ENCODE results near the gene RCN2.

RCN2 gene

GRCh38 chr15:76967067-76967466 lies 35.5 kb downstream of the RCN2 start:
- Histone ChIP-seq H3K27ac (replicated peaks; ENCODE audit: low read length) (no peak overlapping the region), H2AFZ (ENCODE audit: low read length) (no peak overlapping the region), H3K27me3 (ENCODE audit: control insufficient read depth in 3 of 3, insufficient read depth in 3 of 3, low read depth in 1 of 3, low read length in 3 of 3) (peaks cover 0 to 36% (median 0%) of the 10 kb centered on the region in 3 experiments), H3K4ac (ENCODE audit: low read length) (no peak overlapping the region), H3K9me3 (replicated peaks in 1 of 2; ENCODE audit: control insufficient read depth in 2 of 2, insufficient read depth in 1 of 2, low read depth in 1 of 2, low read length in 2 of 2) (peaks cover 0 to 2% of the 10 kb centered on the region in 2 donors), H2BK15ac (ENCODE audit: low read length) (no peak overlapping the region), H3K36me3 (replicated peaks in 1 of 2; ENCODE audit: control insufficient read depth in 2 of 2, insufficient read depth in 2 of 2, low read length in 2 of 2) (no peaks in the 10 kb centered on the region), H4K91ac (ENCODE audit: low read depth, low read length, poor library complexity) (no peak overlapping the region), H3K4me3 (ENCODE audit: low read length in 2 of 2) (no peak overlapping the region), H3K79me1 (ENCODE audit: low read depth, low read length) (no peaks in the 10 kb centered on the region), H2AK5ac (ENCODE audit: low read depth, low read length) (no peak overlapping the region), H3K4me2 (ENCODE audit: insufficient read depth, low read length, poor library complexity, severe bottlenecking) (no peak overlapping the region), H2BK120ac (ENCODE audit: low read depth, low read length) (no peak overlapping the region), H4K8ac (ENCODE audit: low read depth, low read length) (peak overlapping the region; percentile 20), H2BK12ac (ENCODE audit: low read length) (no peak overlapping the region), H2BK5ac (ENCODE audit: low read length) (no peak overlapping the region), H3K14ac (ENCODE audit: low read length) (no peak overlapping the region), H3K23ac (ENCODE audit: low read depth, low read length, poor library complexity) (no peak overlapping the region), H3K4me1 (ENCODE audit: control insufficient read depth in 2 of 2, insufficient read depth in 1 of 2, low read depth in 1 of 2, low read length in 2 of 2) (peaks cover 0 to 2% of the 10 kb centered on the region in 2 donors), H3K9ac (ENCODE audit: low read depth, low read length, poor library complexity) (no peak overlapping the region), H3K18ac (ENCODE audit: low read length) (no peak overlapping the region)
- DNase-seq (ENCODE audit: low spot score): no peak
- no CpG with 5 or more reads among the region's 4 CpGs for WGBS, 2 donors (ENCODE audit: extremely low coverage in 2 of 2, insufficient read length in 2 of 2, insufficient replicate concordance in 1 of 2)

DNA sequence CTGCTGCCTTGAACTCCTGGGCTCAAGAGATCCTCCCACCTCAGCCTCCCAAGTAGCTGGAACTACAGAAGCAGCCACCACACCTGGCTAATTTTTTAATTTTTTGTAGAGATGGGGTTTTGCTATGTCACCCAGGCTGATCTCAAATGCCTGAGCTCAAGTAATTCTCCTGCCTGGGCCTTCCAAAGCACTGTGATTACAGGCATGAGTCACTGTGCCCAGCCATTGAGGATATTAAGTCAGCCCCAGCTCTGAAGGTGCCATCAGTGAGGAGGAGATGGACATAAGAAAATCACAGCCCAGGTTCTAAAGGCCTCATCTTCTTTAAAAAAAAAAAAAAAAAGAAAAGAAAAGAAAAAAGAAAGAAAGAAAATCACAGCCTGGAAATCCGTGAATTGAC lies 36.8 kb downstream of the RCN2 start:
- no CpG with 5 or more reads among the region's 1 CpG for WGBS, 2 donors (ENCODE audit: extremely low coverage in 2 of 2, insufficient read length in 2 of 2, insufficient replicate concordance in 1 of 2)
- DNase-seq (ENCODE audit: low spot score): no peak
- no peaks in the 10 kb centered on the region for H3K79me1 ChIP-seq (ENCODE audit: low read depth, low read length)
- H4K91ac ChIP-seq (ENCODE audit: low read depth, low read length, poor library complexity): no peak overlapping the region
- H2AK5ac ChIP-seq (ENCODE audit: low read depth, low read length): no peak overlapping the region
- H3K14ac ChIP-seq (ENCODE audit: low read length): no peak overlapping the region
- H3K4ac ChIP-seq (ENCODE audit: low read length): no peak overlapping the region
- H3K36me3 ChIP-seq (replicated peaks in 1 of 2; ENCODE audit: control insufficient read depth in 2 of 2, insufficient read depth in 2 of 2, low read length in 2 of 2): no peaks in the 10 kb centered on the region
- H2BK5ac ChIP-seq (ENCODE audit: low read length): no peak overlapping the region
- H4K8ac ChIP-seq (ENCODE audit: low read depth, low read length): no peak overlapping the region
- no peak overlapping the region for H3K9ac ChIP-seq (ENCODE audit: low read depth, low read length, poor library complexity)
- peaks cover 0 to 2% of the 10 kb centered on the region in 2 donors for H3K9me3 ChIP-seq (replicated peaks in 1 of 2; ENCODE audit: control insufficient read depth in 2 of 2, insufficient read depth in 1 of 2, low read depth in 1 of 2, low read length in 2 of 2)
- H2BK15ac ChIP-seq (ENCODE audit: low read length): no peak overlapping the region
- no peak overlapping the region for H2BK12ac ChIP-seq (ENCODE audit: low read length)
- H3K27ac ChIP-seq (replicated peaks; ENCODE audit: low read length): no peak overlapping the region
- H3K23ac ChIP-seq (ENCODE audit: low read depth, low read length, poor library complexity): no peak overlapping the region
- peaks cover 0 to 40% (median 0%) of the 10 kb centered on the region in 3 experiments for H3K27me3 ChIP-seq (ENCODE audit: control insufficient read depth in 3 of 3, insufficient read depth in 3 of 3, low read depth in 1 of 3, low read length in 3 of 3)
- no peak overlapping the region for H2AFZ ChIP-seq (ENCODE audit: low read length)
- H3K4me2 ChIP-seq (ENCODE audit: insufficient read depth, low read length, poor library complexity, severe bottlenecking): no peak overlapping the region
- H3K4me3 ChIP-seq (ENCODE audit: low read length in 2 of 2): no peak overlapping the region
- peaks cover 0 to 2% of the 10 kb centered on the region in 2 donors for H3K4me1 ChIP-seq (ENCODE audit: control insufficient read depth in 2 of 2, insufficient read depth in 1 of 2, low read depth in 1 of 2, low read length in 2 of 2)
- H2BK120ac ChIP-seq (ENCODE audit: low read depth, low read length): no peak overlapping the region
- no peak overlapping the region for H3K18ac ChIP-seq (ENCODE audit: low read length)

- Histone ChIP-seq H2BK12ac (ENCODE audit: low read length) (no peak overlapping the region), H3K4ac (ENCODE audit: low read length) (no peak overlapping the region), H3K27me3 (ENCODE audit: control insufficient read depth in 3 of 3, insufficient read depth in 3 of 3, low read depth in 1 of 3, low read length in 3 of 3) (peaks cover 0 to 18% (median 0%) of the 10 kb centered on the region in 3 experiments), H3K9ac (ENCODE audit: low read depth, low read length, poor library complexity) (no peak overlapping the region), H3K79me1 (ENCODE audit: low read depth, low read length) (no peaks in the 10 kb centered on the region), H4K8ac (ENCODE audit: low read depth, low read length) (no peak overlapping the region), H3K4me1 (ENCODE audit: control insufficient read depth in 2 of 2, insufficient read depth in 1 of 2, low read depth in 1 of 2, low read length in 2 of 2) (peaks cover 0 to 5% of the 10 kb centered on the region in 2 donors), H3K9me3 (replicated peaks in 1 of 2; ENCODE audit: control insufficient read depth in 2 of 2, insufficient read depth in 1 of 2, low read depth in 1 of 2, low read length in 2 of 2) (no peaks in the 10 kb centered on the region), H2AK5ac (ENCODE audit: low read depth, low read length) (peak overlapping the region; percentile 16), H4K91ac (ENCODE audit: low read depth, low read length, poor library complexity) (no peak overlapping the region), H2AFZ (ENCODE audit: low read length) (no peak overlapping the region), H2BK5ac (ENCODE audit: low read length) (no peak overlapping the region), H3K18ac (ENCODE audit: low read length) (no peak overlapping the region), H3K36me3 (replicated peaks in 1 of 2; ENCODE audit: control insufficient read depth in 2 of 2, insufficient read depth in 2 of 2, low read length in 2 of 2) (no peaks in the 10 kb centered on the region), H2BK15ac (ENCODE audit: low read length) (no peak overlapping the region), H3K27ac (replicated peaks; ENCODE audit: low read length) (no peak overlapping the region), H3K23ac (ENCODE audit: low read depth, low read length, poor library complexity) (no peak overlapping the region), H2BK120ac (ENCODE audit: low read depth, low read length) (no peak overlapping the region), H3K4me2 (ENCODE audit: insufficient read depth, low read length, poor library complexity, severe bottlenecking) (no peak overlapping the region), H3K14ac (ENCODE audit: low read length) (no peak overlapping the region), H3K4me3 (ENCODE audit: low read length in 2 of 2) (no peak overlapping the region)
- no CpG with 5 or more reads among the region's 21 CpGs for WGBS, 2 donors (ENCODE audit: extremely low coverage in 2 of 2, insufficient read length in 2 of 2, insufficient replicate concordance in 1 of 2)
- no peak for DNase-seq (ENCODE audit: low spot score)
Observed at GRCh38 chr15:76972389-76973361, 41.1 kb downstream of the RCN2 start.

GRCh38 chr15:76973362-76973743 lies 41.8 kb downstream of the RCN2 start:
- WGBS, 2 donors (ENCODE audit: extremely low coverage in 2 of 2, insufficient read length in 2 of 2, insufficient replicate concordance in 1 of 2): no CpG with 5 or more reads among the region's 4 CpGs
- Histone ChIP-seq H3K36me3 (replicated peaks in 1 of 2; ENCODE audit: control insufficient read depth in 2 of 2, insufficient read depth in 2 of 2, low read length in 2 of 2) (no peaks in the 10 kb centered on the region), H3K9ac (ENCODE audit: low read depth, low read length, poor library complexity) (no peak overlapping the region), H3K4me3 (ENCODE audit: low read length in 2 of 2) (no peak overlapping the region), H3K4ac (ENCODE audit: low read length) (no peak overlapping the region), H3K18ac (ENCODE audit: low read length) (no peak overlapping the region), H2BK12ac (ENCODE audit: low read length) (no peak overlapping the region), H2BK5ac (ENCODE audit: low read length) (no peak overlapping the region), H3K23ac (ENCODE audit: low read depth, low read length, poor library complexity) (no peak overlapping the region), H3K4me1 (ENCODE audit: control insufficient read depth in 2 of 2, insufficient read depth in 1 of 2, low read depth in 1 of 2, low read length in 2 of 2) (peaks cover 0 to 5% of the 10 kb centered on the region in 2 donors), H2BK15ac (ENCODE audit: low read length) (no peak overlapping the region), H3K79me1 (ENCODE audit: low read depth, low read length) (no peaks in the 10 kb centered on the region), H4K91ac (ENCODE audit: low read depth, low read length, poor library complexity) (no peak overlapping the region), H2BK120ac (ENCODE audit: low read depth, low read length) (no peak overlapping the region), H3K9me3 (replicated peaks in 1 of 2; ENCODE audit: control insufficient read depth in 2 of 2, insufficient read depth in 1 of 2, low read depth in 1 of 2, low read length in 2 of 2) (no peaks in the 10 kb centered on the region), H3K4me2 (ENCODE audit: insufficient read depth, low read length, poor library complexity, severe bottlenecking) (no peak overlapping the region), H3K27me3 (ENCODE audit: control insufficient read depth in 3 of 3, insufficient read depth in 3 of 3, low read depth in 1 of 3, low read length in 3 of 3) (peaks cover 0 to 18% (median 0%) of the 10 kb centered on the region in 3 experiments), H3K14ac (ENCODE audit: low read length) (no peak overlapping the region), H4K8ac (ENCODE audit: low read depth, low read length) (no peak overlapping the region), H2AK5ac (ENCODE audit: low read depth, low read length) (peak overlapping the region; percentile 16), H3K27ac (replicated peaks; ENCODE audit: low read length) (no peak overlapping the region), H2AFZ (ENCODE audit: low read length) (peak overlapping the region; percentile 71)
- DNase-seq (ENCODE audit: low spot score): peak; percentile 63

Measured in neuronal stem cell (in vitro differentiated cells).